IMR-90 (cell line): ENCODE measurements around the gene MAPK10. TPM values are rescaled to one million over a fixed set of nuclear protein-coding genes. Genes with fewer than 3 reads are reported as not detected.

ENCODE experiments used
- ATAC-seq: fragments of 200-7000 bp; cut with Tn5 transposase; 2 replicates; pipeline ENCODE4 v1.9.1; 2020; ENCODE audit warnings: low read depth, mild to moderate bottlenecking, moderate library complexity
- BruUV-seq: library from RNA; stranded (reverse); fragments of 400-500 nt; replicated peaks from 2 replicates; lab custom pipeline; 2021; lab: Mats Ljungman, UMichigan
- CTCF ChIA-PET: fragments of 300-600 bp; formaldehyde crosslinking; extraction: SDS; loops from one replicate; lab custom pipeline; 2021; ENCODE audit warnings: antibody characterized with exemption; lab: Yijun Ruan, JAX
- POLR2A ChIA-PET: fragments of 300-600 bp; sonication (Branson Sonifier 250); formaldehyde crosslinking; loops from one replicate; lab custom pipeline; 2022; ENCODE audit warnings: antibody characterized with exemption; ENCODE audit not compliant: unreplicated experiment; lab: Charles Lee
- DNase-seq: peaks from one replicate; pipeline ENCODE4 v3.0.0; 2013
- H2AFZ ChIP-seq: replicated peaks from 2 replicates; pipeline ENCODE3; 2013; ENCODE audit warnings: low read length, mild to moderate bottlenecking; ENCODE audit not compliant: poor library complexity
- H2AK5ac ChIP-seq: 2 replicates; pipeline ENCODE4 v1.6.1; 2013; ENCODE audit warnings: low read depth, low read length, inconsistent platforms
- H2AK9ac ChIP-seq: replicated peaks from 2 replicates; pipeline ENCODE3; 2013; ENCODE audit warnings: mild to moderate bottlenecking, low read depth, low read length, moderate library complexity; ENCODE audit not compliant: poor library complexity
- H2BK120ac ChIP-seq: 2 replicates; pipeline ENCODE4 v1.6.1; 2013; ENCODE audit warnings: low read depth, low read length, inconsistent platforms
- H2BK15ac ChIP-seq: 3 replicates; pipeline ENCODE4 v1.6.1; 2013; ENCODE audit warnings: low read depth, low read length, inconsistent platforms
- H2BK20ac ChIP-seq: 2 replicates; pipeline ENCODE4 v1.6.1; 2013; ENCODE audit warnings: low read depth, mild to moderate bottlenecking, inconsistent platforms, low read length, moderate library complexity
- H2BK5ac ChIP-seq: 2 replicates; pipeline ENCODE4 v1.6.1; 2013; ENCODE audit warnings: mild to moderate bottlenecking, low read depth, low read length, inconsistent platforms; ENCODE audit not compliant: poor library complexity, severe bottlenecking
- H3K14ac ChIP-seq: replicated peaks from 2 replicates; pipeline ENCODE4 v1.6.1; 2013; ENCODE audit warnings: low read depth, low read length, inconsistent platforms
- H3K18ac ChIP-seq: 2 replicates; pipeline ENCODE4 v1.6.1; 2013; ENCODE audit warnings: low read depth, low read length, control low read depth
- H3K23ac ChIP-seq: 2 replicates; pipeline ENCODE4 v1.6.1; 2013; ENCODE audit warnings: low read depth, low read length, inconsistent platforms
- H3K27ac ChIP-seq: 2 replicates; pipeline ENCODE4 v1.5.1; 2013; ENCODE audit warnings: mild to moderate bottlenecking, control low read depth, low read length; ENCODE audit not compliant: insufficient read depth
- H3K27me3 ChIP-seq: 2 replicates; pipeline ENCODE4 v1.6.1; 2013; ENCODE audit warnings: low read length; ENCODE audit not compliant: control insufficient read depth, insufficient read depth
- H3K36me3 ChIP-seq: 2 replicates; pipeline ENCODE4 v1.6.1; 2013; ENCODE audit warnings: low read length, mixed read lengths; ENCODE audit not compliant: control insufficient read depth, insufficient read depth
- H3K4ac ChIP-seq: 2 replicates; pipeline ENCODE4 v1.6.1; 2013; ENCODE audit warnings: low read depth, low read length, inconsistent platforms
- H3K4me1 ChIP-seq: 2 replicates; pipeline ENCODE4 v1.6.1; 2013; ENCODE audit warnings: low read length, mixed read lengths; ENCODE audit not compliant: control insufficient read depth, insufficient read depth
- H3K4me2 ChIP-seq: 2 replicates; pipeline ENCODE4 v1.6.1; 2013; ENCODE audit warnings: low read depth, mild to moderate bottlenecking, control low read depth, low read length, moderate library complexity
- H3K4me3 ChIP-seq: 2 replicates; pipeline ENCODE4 v1.5.1; 2013; ENCODE audit warnings: low read depth, mild to moderate bottlenecking, control low read depth, low read length, moderate library complexity; ENCODE audit not compliant: insufficient read depth
- H3K56ac ChIP-seq: 2 replicates; pipeline ENCODE4 v1.6.1; 2013; ENCODE audit warnings: low read length, inconsistent platforms; ENCODE audit not compliant: insufficient read depth; ENCODE audit errors: extremely low read depth
- H3K79me1 ChIP-seq, 2 experiments: 2 replicates each; pipeline ENCODE4 v1.6.1; 2013; ENCODE audit warnings: low read length in 2 of 2, inconsistent platforms in 1 of 2, low read depth in 1 of 2
- H3K9ac ChIP-seq: 2 replicates; pipeline ENCODE4 v1.6.1; 2013; ENCODE audit warnings: low read depth, low read length, control low read depth
- H3K9me1 ChIP-seq: 2 replicates; pipeline ENCODE4 v1.6.1; 2013; ENCODE audit warnings: low read length, inconsistent platforms; ENCODE audit not compliant: insufficient read depth
- H3K9me3 ChIP-seq: 2 replicates; pipeline ENCODE4 v1.6.1; 2013; ENCODE audit warnings: low read length; ENCODE audit not compliant: control insufficient read depth, insufficient read depth
- H4K20me1 ChIP-seq: 2 replicates; pipeline ENCODE4 v1.6.1; 2013; ENCODE audit warnings: low read length, inconsistent platforms; ENCODE audit not compliant: insufficient read depth
- H4K5ac ChIP-seq: 2 replicates; pipeline ENCODE4 v1.6.1; 2013; ENCODE audit warnings: mild to moderate bottlenecking, low read depth, low read length, control low read depth
- H4K8ac ChIP-seq, 2 experiments: 2 replicates each; pipeline ENCODE4 v1.6.1; 2013; ENCODE audit warnings: low read depth in 2 of 2, low read length in 2 of 2, control low read depth in 1 of 2, inconsistent platforms in 1 of 2
- H4K91ac ChIP-seq: 2 replicates; pipeline ENCODE4 v1.6.1; 2013; ENCODE audit warnings: low read depth, low read length, inconsistent platforms; ENCODE audit not compliant: insufficient read depth
- BHLHE40 ChIP-seq: fragments of 150-350 bp; IDR thresholded peaks from 2 replicates; pipeline ENCODE4 v1.6.1; 2016; ENCODE audit warnings: mild to moderate bottlenecking, low read depth, low read length
- CHD1 ChIP-seq: IDR thresholded peaks from 2 replicates; pipeline ENCODE4 v1.6.1; 2012; ENCODE audit warnings: low read depth, low read length, improper control_type of control experiment
- MXI1 ChIP-seq: IDR thresholded peaks from 2 replicates; pipeline ENCODE4 v1.6.1; 2012; ENCODE audit warnings: low read depth, mild to moderate bottlenecking, low read length, moderate library complexity, borderline replicate concordance
- NFE2L2 ChIP-seq: fragments of 150-350 bp; IDR thresholded peaks from 2 replicates; pipeline ENCODE4 v1.6.1; 2016; ENCODE audit warnings: low read depth, mild to moderate bottlenecking, low read length
- POLR2A ChIP-seq: IDR thresholded peaks from 2 replicates; pipeline ENCODE4 v1.6.1; 2012; ENCODE audit warnings: mild to moderate bottlenecking, low read depth, low read length
- RAD21 ChIP-seq: IDR thresholded peaks from 2 replicates; pipeline ENCODE4 v1.6.1; 2012; ENCODE audit warnings: low read length, improper control_type of control experiment
- RCOR1 ChIP-seq: IDR thresholded peaks from 2 replicates; pipeline ENCODE4 v1.6.1; 2012; ENCODE audit warnings: mild to moderate bottlenecking, low read length, improper control_type of control experiment; ENCODE audit not compliant: insufficient replicate concordance
- RFX5 ChIP-seq: IDR thresholded peaks from 2 replicates; pipeline ENCODE4 v1.8.0; 2012; ENCODE audit warnings: low read depth, mild to moderate bottlenecking, low read length, moderate library complexity
- SMC3 ChIP-seq: fragments of 150-350 bp; IDR thresholded peaks from 2 replicates; pipeline ENCODE4 v1.6.1; 2016; ENCODE audit warnings: low read depth, mild to moderate bottlenecking, antibody characterized with exemption, low read length, moderate library complexity
- WGBS, 2 experiments: methylation state at CpG; one replicate each; pipeline versions ENCODE4 v1.1.5 to v1.1.7; 2013; ENCODE audit warnings: missing lambda C conversion rate in 2 of 2; ENCODE audit not compliant: insufficient read length in 1 of 2; ENCODE audit errors: extremely low coverage in 2 of 2; 5-methylcytosine and 5-hydroxymethylcytosine counted together
- dilution Hi-C: fragments of 300-500 bp; cut with HindIII; formaldehyde crosslinking; loops from one replicate; pipeline ENCODE4 v1.14.3; 2018; ENCODE audit warnings: low sequenced_read_pairs; ENCODE audit not compliant: unreplicated experiment
- in situ Hi-C: fragments of 300-500 bp; cut with MboI; formaldehyde crosslinking; loops from 3 replicates; pipeline ENCODE4 v1.14.3; 2019; ENCODE audit warnings: low sequenced_read_pairs, inconsistent platforms, mixed read lengths
- intact Hi-C: fragments of 100-400 bp; cut with micrococcal nuclease; formaldehyde crosslinking; loops from 2 replicates; pipeline ENCODE4 v1.10.0; 2022
- polyA plus RNA-seq, 3 experiments: library from polyadenylated mRNA; depleted of rRNA; stranded (reverse); fragments of >200 nt; gene quantifications; 2 replicates each; pipeline ENCODE4 v1.2.3, GENCODE V29; 2012; ENCODE audit warnings: low replicate concordance in 1 of 3
- total RNA-seq: library from RNA; depleted of rRNA; stranded (reverse); fragments of >200 nt; gene quantifications from 2 replicates; pipeline ENCODE4 v1.2.3, GENCODE V29; 2012
- TF ChIP-seq, protein P1 (sequence below): fragments of 150-350 bp; IDR thresholded peaks from 2 replicates; pipeline ENCODE4 v1.6.1; 2016; ENCODE audit warnings: low read depth, mild to moderate bottlenecking, low read length, moderate library complexity, borderline replicate concordance

The MAPK10 gene
- total and polyA plus RNA-seq, 2 of the 4 experiments (the other 2 are of a cell fraction) = 2.8 to 6.5 TPM

DNA sequence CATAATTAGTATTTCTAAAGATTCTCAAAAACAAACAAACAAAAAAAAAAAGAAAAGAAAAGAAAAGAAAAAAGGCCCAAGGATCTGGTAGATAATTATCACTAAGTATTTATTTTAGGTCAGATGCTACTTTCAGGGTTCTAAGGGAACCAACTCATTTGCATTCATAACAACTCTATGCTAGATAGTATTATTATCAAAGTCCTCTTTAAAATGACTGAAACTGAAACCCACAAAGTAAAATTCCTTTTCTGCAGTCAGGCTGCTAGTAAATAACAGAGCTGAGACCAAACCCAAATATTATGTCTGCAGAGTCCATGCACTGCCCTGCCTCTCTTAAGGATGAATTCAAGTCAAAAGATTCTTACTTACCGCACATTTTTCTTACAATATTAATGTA is 38.3 kb upstream of the MAPK10 start:
- POLR2A ChIA-PET = no interaction called here
- no peak for TF ChIP-seq NFE2L2
- no peak for TF ChIP-seq RCOR1
- TF ChIP-seq POLR2A = no peak
- TF ChIP-seq, protein P1, sequence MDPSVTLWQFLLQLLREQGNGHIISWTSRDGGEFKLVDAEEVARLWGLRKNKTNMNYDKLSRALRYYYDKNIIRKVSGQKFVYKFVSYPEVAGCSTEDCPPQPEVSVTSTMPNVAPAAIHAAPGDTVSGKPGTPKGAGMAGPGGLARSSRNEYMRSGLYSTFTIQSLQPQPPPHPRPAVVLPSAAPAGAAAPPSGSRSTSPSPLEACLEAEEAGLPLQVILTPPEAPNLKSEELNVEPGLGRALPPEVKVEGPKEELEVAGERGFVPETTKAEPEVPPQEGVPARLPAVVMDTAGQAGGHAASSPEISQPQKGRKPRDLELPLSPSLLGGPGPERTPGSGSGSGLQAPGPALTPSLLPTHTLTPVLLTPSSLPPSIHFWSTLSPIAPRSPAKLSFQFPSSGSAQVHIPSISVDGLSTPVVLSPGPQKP = no peak
- TF ChIP-seq BHLHE40 = no peak
- no peak for TF ChIP-seq SMC3
- TF ChIP-seq RAD21 = no peak
- TF ChIP-seq CHD1 = no peak
- TF ChIP-seq MXI1 = no peak
- TF ChIP-seq RFX5 = no peak
- no peaks in the 10 kb centered on the region for H3K9me3 ChIP-seq
- H3K4me1 ChIP-seq = no peaks in the 10 kb centered on the region
- intact Hi-C loops (no loop called here), in situ Hi-C loops (no loop called here), dilution Hi-C loops (no loop called here)
- CTCF ChIA-PET = interaction anchor here (0.6 kb wide), 1 partner anchor 11 kb away, joined by 3 read pairs; no protein-coding TSS in a partner anchor
- H2AK5ac ChIP-seq = no peak overlapping the region
- H2AFZ ChIP-seq = no peak overlapping the region
- no peak overlapping the region for H3K4me2 ChIP-seq
- WGBS, 2 experiments = no CpG with 5 or more reads among the region's 1 CpG
- H3K79me1 ChIP-seq = no peaks in the 10 kb centered on the region
- H2BK20ac ChIP-seq = no peak overlapping the region
- H3K4me3 ChIP-seq = no peak overlapping the region
- no peaks in the 10 kb centered on the region for H3K27me3 ChIP-seq
- H4K20me1 ChIP-seq = no peaks in the 10 kb centered on the region
- H2BK15ac ChIP-seq = no peak overlapping the region
- H2BK120ac ChIP-seq = no peak overlapping the region
- H3K9ac ChIP-seq = no peak overlapping the region
- H4K5ac ChIP-seq = no peak overlapping the region
- H3K9me1 ChIP-seq = no peaks in the 10 kb centered on the region
- DNase-seq (no peak), ATAC-seq (no peak)
- H3K14ac ChIP-seq = no peak overlapping the region
- H3K18ac ChIP-seq = no peak overlapping the region
- no peaks in the 10 kb centered on the region for H3K36me3 ChIP-seq
- no peak overlapping the region for H3K23ac ChIP-seq
- H3K56ac ChIP-seq = no peak overlapping the region
- H2AK9ac ChIP-seq = no peak overlapping the region
- H2BK5ac ChIP-seq = no peak overlapping the region
- no TSS peak for BruUV-seq
- H3K27ac ChIP-seq = no peak overlapping the region
- H4K91ac ChIP-seq = no peak overlapping the region
- no peak overlapping the region for H3K4ac ChIP-seq
- no peak overlapping the region for H4K8ac ChIP-seq
